ENCODE measurements around the gene CSF2.

The CSF2 gene

GRCh38 chr5:132073231-132074013, at the start of gene CSF2:
CSF2 (plus strand) TSS chr5:132073789; CDS start chr5:132073824, 35 bp downstream.
- no peak for DNase-seq

- no peak for DNase-seq
Measured at GRCh38 chr5:132024117-132024435, 49.5 kb upstream of the CSF2 start.

- no peak for DNase-seq
Measured at GRCh38 chr5:132024789-132025402, 48.7 kb upstream of the CSF2 start.

- DNase-seq = no peak
Measured at GRCh38 chr5:132025403-132025971, 48.1 kb upstream of the CSF2 start.

GRCh38 chr5:132026516-132027008, 47.0 kb upstream of the CSF2 start:
- DNase-seq = no peak

GRCh38 chr5:132027027-132027426, 46.6 kb upstream of the CSF2 start:
- DNase-seq = no peak

- no peak for DNase-seq
Measured at GRCh38 chr5:132029609-132030330, 43.8 kb upstream of the CSF2 start.

GRCh38 chr5:132030610-132031009, 43.0 kb upstream of the CSF2 start:
- DNase-seq = no peak

- no peak for DNase-seq
Measured at GRCh38 chr5:132032196-132032595, 41.4 kb upstream of the CSF2 start.

GRCh38 chr5:132033122-132033521, 40.5 kb upstream of the CSF2 start:
- no peak for DNase-seq

GRCh38 chr5:132037353-132037752, 36.2 kb upstream of the CSF2 start:
- DNase-seq = no peak

GRCh38 chr5:132044207-132044606, 29.4 kb upstream of the CSF2 start:
- DNase-seq = no peak

GRCh38 chr5:132046880-132047299, 26.7 kb upstream of the CSF2 start:
- no peak for DNase-seq

GRCh38 chr5:132049093-132049492, 24.5 kb upstream of the CSF2 start:
- DNase-seq = no peak

GRCh38 chr5:132049559-132049958, 24.0 kb upstream of the CSF2 start:
- no peak for DNase-seq

- no peak for DNase-seq
Measured at GRCh38 chr5:132050136-132050535, 23.5 kb upstream of the CSF2 start.

- no peak for DNase-seq
Measured at GRCh38 chr5:132050661-132051552, 22.7 kb upstream of the CSF2 start.

- no peak for DNase-seq
Measured at GRCh38 chr5:132052520-132052919, 21.1 kb upstream of the CSF2 start.

- DNase-seq = no peak
Measured at GRCh38 chr5:132053483-132053882, 20.1 kb upstream of the CSF2 start.

GRCh38 chr5:132054031-132054696, 19.4 kb upstream of the CSF2 start:
- DNase-seq = no peak

GRCh38 chr5:132054697-132055440, 18.7 kb upstream of the CSF2 start:
- DNase-seq = no peak

Data from NCI-H1436 (cell line).